HepG2 (cell line): ENCODE data around the gene VAC14. TPM values are rescaled to one million over a fixed set of nuclear protein-coding genes. Genes with fewer than 3 reads are reported as not detected.

Source experiments
- ATF1 ChIP-seq: IDR thresholded peaks from 2 replicates; pipeline ENCODE4 v1.6.1; 2016; ENCODE audit warnings: mild to moderate bottlenecking, control low read depth
- DNMT3B ChIP-seq: conservative IDR thresholded peaks from 2 replicates; pipeline ENCODE4 v1.6.1; 2016; ENCODE audit warnings: missing biosample characterization, control low read depth
- GPN1 ChIP-seq: sonication (generic); formaldehyde crosslinking; IDR thresholded peaks from 2 replicates; pipeline ENCODE4 v1.5.1; 2020; ENCODE audit warnings: missing genetic modification reagents, borderline replicate concordance
- HNRNPL ChIP-seq: fragments of 200-400 bp; formaldehyde crosslinking; IDR thresholded peaks from 2 replicates; pipeline ENCODE4 v1.6.1; 2017; ENCODE audit warnings: mild to moderate bottlenecking, low read depth, low read length
- HNRNPLL ChIP-seq: fragments of 200-400 bp; formaldehyde crosslinking; IDR thresholded peaks from 2 replicates; pipeline ENCODE4 v1.6.1; 2017; ENCODE audit warnings: mild to moderate bottlenecking, low read depth, low read length; ENCODE audit not compliant: poor library complexity, severe bottlenecking
- MAFG ChIP-seq: sonication (generic); formaldehyde crosslinking; IDR thresholded peaks from 2 replicates; pipeline ENCODE4 v1.5.1; 2020; ENCODE audit warnings: mild to moderate bottlenecking, missing genetic modification reagents
- MEIS1 ChIP-seq: sonication (generic); formaldehyde crosslinking; IDR thresholded peaks from 2 replicates; pipeline ENCODE4 v1.9.0; 2021; ENCODE audit warnings: mild to moderate bottlenecking, missing genetic modification reagents, moderate library complexity, borderline replicate concordance
- MIER3 ChIP-seq: IDR thresholded peaks from 2 replicates; pipeline ENCODE4 v1.6.1; 2016; ENCODE audit warnings: missing compliant biosample characterization, borderline replicate concordance
- MTA3 ChIP-seq: sonication (generic); formaldehyde crosslinking; IDR thresholded peaks from 2 replicates; pipeline ENCODE4 v1.4.0; 2020; ENCODE audit warnings: missing genetic modification reagents
- MZF1 ChIP-seq: sonication (generic); formaldehyde crosslinking; IDR thresholded peaks from 2 replicates; pipeline ENCODE4 v1.8.1; 2023; ENCODE audit warnings: mild to moderate bottlenecking, missing genetic modification reagents, borderline replicate concordance
- NCOR1 ChIP-seq: fragments of 200-600 bp; sonication (generic); IDR thresholded peaks from 2 replicates; pipeline ENCODE4 v1.7.0; 2017; ENCODE audit warnings: antibody characterized with exemption, low read length, borderline replicate concordance
- NFATC3 ChIP-seq: sonication (generic); formaldehyde crosslinking; IDR thresholded peaks from 2 replicates; pipeline ENCODE4 v1.5.1; 2020; ENCODE audit warnings: mild to moderate bottlenecking, missing genetic modification reagents
- NFKBIZ ChIP-seq: IDR thresholded peaks from 2 replicates; pipeline ENCODE4 v1.6.1; 2018; ENCODE audit warnings: missing genetic modification reagents, missing compliant biosample characterization
- PHB2 ChIP-seq: fragments of 450-650 bp; IDR thresholded peaks from 2 replicates; pipeline ENCODE4 v1.6.1; 2018; ENCODE audit not compliant: partially characterized antibody
- POLR2G ChIP-seq: fragments of 200-400 bp; formaldehyde crosslinking; IDR thresholded peaks from 2 replicates; pipeline ENCODE4 v1.6.1; 2018; ENCODE audit warnings: mild to moderate bottlenecking, low read depth, low read length, moderate library complexity
- SRSF1 ChIP-seq: fragments of 200-400 bp; formaldehyde crosslinking; optimal IDR thresholded peaks from 2 replicates; pipeline ENCODE3; 2017; ENCODE audit warnings: mild to moderate bottlenecking, low read depth, low read length, moderate library complexity
- TEAD2 ChIP-seq: sonication (generic); formaldehyde crosslinking; IDR thresholded peaks from 2 replicates; pipeline ENCODE4 v1.9.0; 2021; ENCODE audit warnings: missing genetic modification reagents
- ZFP90 ChIP-seq: sonication (generic); formaldehyde crosslinking; IDR thresholded peaks from 2 replicates; pipeline ENCODE4 v1.8.0; 2022; ENCODE audit warnings: missing genetic modification reagents, mild to moderate bottlenecking, inconsistent platforms, borderline replicate concordance
- ZFX ChIP-seq: sonication (generic); formaldehyde crosslinking; IDR thresholded peaks from 2 replicates; pipeline ENCODE4 v1.4.0; 2020; ENCODE audit warnings: mild to moderate bottlenecking, low read depth, missing genetic modification reagents, moderate library complexity
- ZNF20 ChIP-seq: sonication (generic); formaldehyde crosslinking; IDR thresholded peaks from 2 replicates; pipeline ENCODE4 v1.4.0; 2020; ENCODE audit warnings: mild to moderate bottlenecking, moderate library complexity, missing genetic modification reagents
- ZNF333 ChIP-seq: sonication (generic); formaldehyde crosslinking; IDR thresholded peaks from 2 replicates; pipeline ENCODE4 v1.4.0; 2020; ENCODE audit warnings: mild to moderate bottlenecking, missing genetic modification reagents, borderline replicate concordance
- ZNF709 ChIP-seq: sonication (generic); formaldehyde crosslinking; IDR thresholded peaks from 2 replicates; pipeline ENCODE4 v1.5.0; 2020; ENCODE audit warnings: mild to moderate bottlenecking, missing genetic modification reagents
- ZNF878 ChIP-seq: sonication (generic); formaldehyde crosslinking; IDR thresholded peaks from 2 replicates; pipeline ENCODE4 v1.8.1; 2023; ENCODE audit warnings: mild to moderate bottlenecking, missing genetic modification reagents, moderate library complexity
- polyA plus RNA-seq, 8 experiments: library from polyadenylated mRNA; depleted of rRNA in 3 of 8; stranded (reverse) in 7 of 8; unstranded in 1 of 8; fragments of >200 nt; fragmentation: Illumina TruSeq in 4 of 8; extraction: Trizol in 4 of 8; gene quantifications; 2 replicates each; pipeline versions ENCODE4 v1.2.1 to v1.2.3, GENCODE V29; 2011 to 2016; ENCODE audit warnings: low read depth in 4 of 8, missing spikeins in 1 of 8, mixed read lengths in 1 of 8; ENCODE audit not compliant: insufficient read depth in 1 of 8
- total RNA-seq, 5 experiments: library from RNA; depleted of rRNA; stranded (reverse); fragments of >200 nt; fragmentation: Illumina TruSeq; extraction: Trizol; gene quantifications; 2 replicates each; pipeline ENCODE4 v1.2.3, GENCODE V29; 2016; ENCODE audit warnings: low read depth in 1 of 5
- TF ChIP-seq, protein P1 (sequence below): sonication (generic); formaldehyde crosslinking; IDR thresholded peaks from 2 replicates; pipeline ENCODE4 v1.5.1; 2020; ENCODE audit warnings: mild to moderate bottlenecking, missing genetic modification reagents
- TF ChIP-seq, protein P2 (sequence below): sonication (generic); formaldehyde crosslinking; IDR thresholded peaks from 2 replicates; pipeline ENCODE4 v1.5.0; 2020; ENCODE audit warnings: mild to moderate bottlenecking, low read depth, missing genetic modification reagents, borderline replicate concordance
- TF ChIP-seq, protein P3 (sequence below): sonication (generic); formaldehyde crosslinking; IDR thresholded peaks from 2 replicates; pipeline ENCODE4 v1.4.0; 2020; ENCODE audit warnings: missing genetic modification reagents; ENCODE audit errors: not compliant biosample characterization

Gene VAC14
- total and polyA plus RNA-seq, 2 of the 13 experiments (the other 11 are each of a cell fraction or from before 2014, with no cell fraction given): 23.5 to 24.6 TPM

DNA sequence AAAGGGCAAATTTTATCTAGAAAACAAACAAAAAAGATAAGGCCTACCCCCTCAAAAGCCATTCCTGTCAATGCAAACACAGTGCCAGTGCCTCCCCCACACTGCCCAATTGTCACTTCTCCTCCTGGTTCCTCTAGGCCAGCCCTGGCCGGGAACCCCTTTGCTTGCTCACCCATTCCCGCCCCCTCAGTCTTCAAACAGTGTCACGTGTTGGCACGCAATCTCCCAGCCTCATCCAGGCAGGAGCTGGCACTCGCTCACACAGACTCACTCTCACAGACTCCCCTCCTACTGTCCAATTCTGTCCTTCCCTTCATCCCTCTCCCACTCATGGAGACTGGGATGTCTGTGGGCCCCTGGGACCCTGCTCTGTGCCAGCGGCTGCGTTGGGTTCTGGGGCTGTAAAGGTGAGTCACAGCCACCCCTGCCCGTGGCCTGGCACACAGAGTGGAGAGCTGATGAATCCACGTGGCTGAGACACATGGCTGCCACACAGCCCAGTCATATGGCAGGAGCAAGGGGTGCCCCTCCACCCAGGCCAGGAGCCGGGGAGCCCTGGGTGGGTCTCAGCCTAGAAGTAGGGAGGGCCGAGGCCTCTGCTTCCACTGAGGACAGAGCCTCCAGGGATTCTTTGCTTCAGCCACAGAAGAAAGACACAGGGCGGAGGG is 54.8 kb downstream of the VAC14 start (continued):
- TF ChIP-seq ZNF709 (CRISPR knock-in tag): peak; percentile 79; the same call in 1 of the 2 replicates
- no peak for TF ChIP-seq ZNF20
- TF ChIP-seq TEAD2 (CRISPR knock-in tag): no peak
- TF ChIP-seq MAFG (CRISPR knock-in tag): no peak
- peak; percentile 86; the same call in 1 of the 2 replicates for TF ChIP-seq POLR2G
- TF ChIP-seq ZNF333 (CRISPR knock-in tag): peak; percentile 94; the same call in 1 of the 2 replicates
- TF ChIP-seq MZF1: peak; percentile 90; the same call in 1 of the 2 replicates
- no peak; the same call in 1 of the 2 replicates for TF ChIP-seq NFKBIZ
- peak; percentile 77 for TF ChIP-seq ZFX
- no peak for TF ChIP-seq PHB2
- TF ChIP-seq GPN1 (CRISPR knock-in tag): no peak
- TF ChIP-seq ATF1 (CRISPR knock-in tag): no peak
- TF ChIP-seq MIER3 (CRISPR knock-in tag): peak; percentile 80; the same call in 1 of the 2 replicates
- no peak for TF ChIP-seq MEIS1
- no peak for TF ChIP-seq ZNF878 (CRISPR knock-in tag)
- TF ChIP-seq MTA3 (CRISPR knock-in tag): no peak
- peak; percentile 57; the same call in 1 of the 2 replicates for TF ChIP-seq DNMT3B
- no peak for TF ChIP-seq NCOR1
- TF ChIP-seq HNRNPL: peak; percentile 100
- TF ChIP-seq NFATC3 (CRISPR knock-in tag): peak; percentile 83; the same call in 1 of the 2 replicates
- TF ChIP-seq SRSF1: peak; percentile 74
- peak; percentile 47 for TF ChIP-seq HNRNPLL
- TF ChIP-seq, protein P1, sequence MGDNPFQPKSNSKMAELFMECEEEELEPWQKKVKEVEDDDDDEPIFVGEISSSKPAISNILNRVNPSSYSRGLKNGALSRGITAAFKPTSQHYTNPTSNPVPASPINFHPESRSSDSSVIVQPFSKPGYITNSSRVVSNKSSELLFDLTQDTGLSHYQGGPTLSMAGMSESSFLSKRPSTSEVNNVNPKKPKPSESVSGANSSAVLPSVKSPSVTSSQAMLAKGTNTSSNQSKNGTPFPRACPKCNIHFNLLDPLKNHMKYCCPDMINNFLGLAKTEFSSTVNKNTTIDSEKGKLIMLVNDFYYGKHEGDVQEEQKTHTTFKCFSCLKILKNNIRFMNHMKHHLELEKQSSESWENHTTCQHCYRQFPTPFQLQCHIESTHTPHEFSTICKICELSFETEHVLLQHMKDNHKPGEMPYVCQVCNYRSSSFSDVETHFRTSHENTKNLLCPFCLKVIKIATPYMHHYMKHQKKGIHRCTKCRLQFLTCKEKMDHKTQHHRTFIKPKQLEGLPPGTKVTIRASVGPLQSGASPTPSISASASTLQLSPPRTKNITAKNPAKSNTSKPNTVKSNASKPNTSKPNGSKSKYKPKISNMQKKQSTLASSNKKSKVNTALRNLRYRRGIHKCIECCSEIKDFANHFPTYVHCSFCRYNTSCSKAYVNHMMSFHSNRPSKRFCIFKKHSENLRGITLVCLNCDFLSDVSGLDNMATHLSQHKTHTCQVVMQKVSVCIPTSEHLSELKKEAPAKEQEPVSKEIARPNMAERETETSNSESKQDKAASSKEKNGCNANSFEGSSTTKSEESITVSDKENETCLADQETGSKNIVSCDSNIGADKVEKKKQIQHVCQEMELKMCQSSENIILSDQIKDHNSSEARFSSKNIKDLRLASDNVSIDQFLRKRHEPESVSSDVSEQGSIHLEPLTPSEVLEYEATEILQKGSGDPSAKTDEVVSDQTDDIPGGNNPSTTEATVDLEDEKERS (CRISPR knock-in tag): no peak
- TF ChIP-seq, protein P2, sequence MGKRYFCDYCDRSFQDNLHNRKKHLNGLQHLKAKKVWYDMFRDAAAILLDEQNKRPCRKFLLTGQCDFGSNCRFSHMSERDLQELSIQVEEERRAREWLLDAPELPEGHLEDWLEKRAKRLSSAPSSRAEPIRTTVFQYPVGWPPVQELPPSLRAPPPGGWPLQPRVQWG (CRISPR knock-in tag): no peak
- no peak for TF ChIP-seq ZFP90 (CRISPR knock-in tag)
- TF ChIP-seq, protein P3, sequence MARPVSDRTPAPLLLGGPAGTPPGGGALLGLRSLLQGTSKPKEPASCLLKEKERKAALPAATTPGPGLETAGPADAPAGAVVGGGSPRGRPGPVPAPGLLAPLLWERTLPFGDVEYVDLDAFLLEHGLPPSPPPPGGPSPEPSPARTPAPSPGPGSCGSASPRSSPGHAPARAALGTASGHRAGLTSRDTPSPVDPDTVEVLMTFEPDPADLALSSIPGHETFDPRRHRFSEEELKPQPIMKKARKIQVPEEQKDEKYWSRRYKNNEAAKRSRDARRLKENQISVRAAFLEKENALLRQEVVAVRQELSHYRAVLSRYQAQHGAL: no peak
